SK-N-SH (cell line): ENCODE measurements around the gene CGGBP1. TPM values are rescaled to one million over a fixed set of nuclear protein-coding genes. Genes with fewer than 3 reads are reported as not detected.

ENCODE experiments used
- CTCF ChIA-PET: fragments of 300-600, 350-600 bp; formaldehyde crosslinking; extraction: SDS; loops from one replicate; lab custom pipeline; 2021; lab: Yijun Ruan, JAX
- POLR2A ChIA-PET: fragments of 350-600 bp; sonication (Branson Sonifier 250); formaldehyde crosslinking; extraction: SDS; loops from one replicate; lab custom pipeline; 2020; ENCODE audit warnings: antibody characterized with exemption, inconsistent platforms; lab: Yijun Ruan, JAX
- DNase-seq: peaks from one replicate; pipeline ENCODE4 v3.0.0; 2012
- H2AFZ ChIP-seq: fragments of 200-600 bp; sonication (generic); 2 replicates; pipeline ENCODE4 v1.8.1; 2016; ENCODE audit warnings: antibody characterized with exemption, mild to moderate bottlenecking, low read depth
- H3F3A ChIP-seq: fragments of 200-600 bp; sonication (generic); replicated peaks from 2 replicates; pipeline ENCODE3; 2016; ENCODE audit warnings: antibody characterized with exemption, mild to moderate bottlenecking; ENCODE audit not compliant: insufficient read depth
- H3K27ac ChIP-seq, 2 experiments: fragments of 200-500 bp in 1 of 2; fragments of 200-600 bp in 1 of 2; sonication (Bioruptor generic) in 1 of 2; sonication (generic), shearing (Covaris generic) in 1 of 2; 2 replicates each; pipeline versions ENCODE4 v1.5.1 to v1.6.1; 2014 to 2016; ENCODE audit warnings: low read depth in 2 of 2, inconsistent platforms in 1 of 2, low read length in 1 of 2, mild to moderate bottlenecking in 1 of 2, mixed read lengths in 1 of 2
- H3K27me3 ChIP-seq: fragments of 200-600 bp; sonication (generic), shearing (Covaris generic); 2 replicates; pipeline ENCODE4 v1.6.1; 2016; ENCODE audit warnings: mixed run types; ENCODE audit not compliant: insufficient read depth
- H3K36me3 ChIP-seq, 2 experiments: fragments of 200-500 bp in 1 of 2; fragments of 200-600 bp in 1 of 2; sonication (Bioruptor generic) in 1 of 2; sonication (generic) in 1 of 2; replicated peaks in 1 of 2; 2 replicates each; pipeline versions ENCODE3 to v1.5.1; 2014 to 2016; ENCODE audit warnings: low read length in 1 of 2, mild to moderate bottlenecking in 1 of 2; ENCODE audit not compliant: insufficient read depth in 2 of 2, control insufficient read depth in 1 of 2
- H3K4me1 ChIP-seq, 2 experiments: fragments of 200-500 bp in 1 of 2; fragments of 200-600 bp in 1 of 2; sonication (Bioruptor generic) in 1 of 2; sonication (generic), shearing (Covaris generic) in 1 of 2; 2 replicates each; pipeline versions ENCODE4 v1.5.1 to v1.6.1; 2014 to 2016; ENCODE audit warnings: low read depth in 1 of 2, low read length in 1 of 2, mixed run types in 1 of 2; ENCODE audit not compliant: insufficient read depth in 2 of 2, control insufficient read depth in 1 of 2
- H3K4me2 ChIP-seq: fragments of 200-600 bp; sonication (generic), shearing (Covaris generic); 2 replicates; pipeline ENCODE4 v1.6.1; 2017; ENCODE audit warnings: mixed run types
- H3K4me3 ChIP-seq, 2 experiments: fragments of 200-500 bp in 1 of 2; fragments of 200-600 bp in 1 of 2; sonication (Bioruptor generic) in 1 of 2; sonication (generic), shearing (Covaris generic) in 1 of 2; 2 replicates each; pipeline versions ENCODE4 v1.5.1 to v1.8.1; 2014 to 2016; ENCODE audit warnings: low read depth in 2 of 2, inconsistent platforms in 1 of 2, low read length in 1 of 2, mild to moderate bottlenecking in 1 of 2, mixed read lengths in 1 of 2, moderate library complexity in 1 of 2
- H3K79me2 ChIP-seq: fragments of 200-600 bp; sonication (generic); 2 replicates; pipeline ENCODE4 v1.8.1; 2017; ENCODE audit warnings: mild to moderate bottlenecking; ENCODE audit not compliant: insufficient read depth
- H3K9ac ChIP-seq: fragments of 200-600 bp; sonication (generic); 2 replicates; pipeline ENCODE4 v1.6.1; 2017; ENCODE audit warnings: mixed run types
- H3K9me2 ChIP-seq: fragments of 200-600 bp; sonication (generic); 2 replicates; pipeline ENCODE4 v1.6.1; 2017; ENCODE audit warnings: mixed run types
- H3K9me3 ChIP-seq: fragments of 200-600 bp; sonication (generic); 2 replicates; pipeline ENCODE4 v1.6.1; 2017; ENCODE audit warnings: mixed run types, mild to moderate bottlenecking, moderate library complexity
- H4K20me1 ChIP-seq: fragments of 200-600 bp; sonication (generic); 2 replicates; pipeline ENCODE4 v1.6.1; 2017; ENCODE audit warnings: mild to moderate bottlenecking, mixed run types; ENCODE audit not compliant: insufficient read depth
- ELF1 ChIP-seq: IDR thresholded peaks from 2 replicates; pipeline ENCODE4 v1.4.0; 2012
- EP300 ChIP-seq, 2 experiments: IDR thresholded peaks; 2 replicates each; pipeline versions ENCODE4 v1.4.0 to v1.6.1; 2012; ENCODE audit warnings: borderline replicate concordance in 1 of 2, low read depth in 1 of 2, low read length in 1 of 2
- FOSL2 ChIP-seq: IDR thresholded peaks from 2 replicates; pipeline ENCODE4 v1.4.0; 2012; ENCODE audit warnings: low read depth, mild to moderate bottlenecking, moderate library complexity, borderline replicate concordance
- FOXJ3 ChIP-seq: sonication (generic); formaldehyde crosslinking; IDR thresholded peaks from 2 replicates; pipeline ENCODE4 v1.5.1; 2020; ENCODE audit warnings: mild to moderate bottlenecking, missing genetic modification reagents
- GATA2 ChIP-seq: sonication (generic); formaldehyde crosslinking; IDR thresholded peaks from 2 replicates; pipeline ENCODE4 v1.5.0; 2020; ENCODE audit warnings: mild to moderate bottlenecking, missing genetic modification reagents
- IRF3 ChIP-seq: fragments of 150-350 bp; IDR thresholded peaks from 2 replicates; pipeline ENCODE4 v1.6.1; 2016; ENCODE audit warnings: mild to moderate bottlenecking, low read depth, low read length
- JUND ChIP-seq: IDR thresholded peaks from 2 replicates; pipeline ENCODE4 v1.4.0; 2012
- MAX ChIP-seq: IDR thresholded peaks from 2 replicates; pipeline ENCODE4 v1.4.0; 2012; ENCODE audit warnings: low read depth
- MEF2A ChIP-seq: IDR thresholded peaks from 2 replicates; pipeline ENCODE4 v1.4.0; 2012; ENCODE audit warnings: low read depth, borderline replicate concordance
- MXI1 ChIP-seq: IDR thresholded peaks from 2 replicates; pipeline ENCODE4 v1.6.1; 2012; ENCODE audit warnings: mild to moderate bottlenecking, low read depth, low read length, improper control_type of control experiment
- NFIC ChIP-seq: IDR thresholded peaks from 2 replicates; pipeline ENCODE4 v1.4.0; 2012; ENCODE audit warnings: borderline replicate concordance
- NRF1 ChIP-seq: IDR thresholded peaks from 2 replicates; pipeline ENCODE4 v1.6.1; 2012; ENCODE audit warnings: low read depth, mild to moderate bottlenecking, low read length
- PBX3 ChIP-seq: IDR thresholded peaks from 2 replicates; pipeline ENCODE4; 2012
- POLR2AphosphoS5 ChIP-seq: IDR thresholded peaks from 2 replicates; pipeline ENCODE4 v1.6.1; 2012; ENCODE audit warnings: low read depth, low read length
- RCOR1 ChIP-seq: fragments of 150-350 bp; IDR thresholded peaks from 2 replicates; pipeline ENCODE4 v1.6.1; 2017; ENCODE audit warnings: antibody characterized with exemption, low read length
- RXRA ChIP-seq: IDR thresholded peaks from 2 replicates; pipeline ENCODE4 v1.4.0; 2012; ENCODE audit warnings: low read depth, mild to moderate bottlenecking, borderline replicate concordance
- SIN3A ChIP-seq: IDR thresholded peaks from 2 replicates; pipeline ENCODE4 v1.6.1; 2012; ENCODE audit warnings: low read depth, mild to moderate bottlenecking, low read length, moderate library complexity, borderline replicate concordance
- SMC3 ChIP-seq: IDR thresholded peaks from 2 replicates; pipeline ENCODE4 v1.6.1; 2012; ENCODE audit warnings: low read depth, low read length, improper control_type of control experiment
- USF1 ChIP-seq: IDR thresholded peaks from 2 replicates; pipeline ENCODE4 v1.4.0; 2012; ENCODE audit warnings: low read depth, borderline replicate concordance
- WGBS: methylation state at CpG from one replicate; pipeline ENCODE4 v1.1.6; 2017; ENCODE audit warnings: low lambda C conversion rate; 5-methylcytosine and 5-hydroxymethylcytosine counted together
- polyA plus RNA-seq, 3 experiments: library from polyadenylated mRNA; depleted of rRNA; stranded (reverse); fragments of >200 nt; gene quantifications; 2 replicates each; pipeline ENCODE4 v1.2.3, GENCODE V29; 2012
- TF ChIP-seq, protein P1 (sequence below): fragments of 150-350 bp; IDR thresholded peaks from 2 replicates; pipeline ENCODE4 v1.6.1; 2017; ENCODE audit warnings: antibody characterized with exemption, low read length, low read depth, borderline replicate concordance

CGGBP1 gene
- polyA plus RNA-seq, 1 of the 3 experiments (the other 2 are of a cell fraction) = 34.5 TPM

- Histone ChIP-seq H4K20me1 (no peaks in the 10 kb centered on the region), H3K27ac (no peak overlapping the region), H3K4me1 (no peaks in the 10 kb centered on the region; a peak in 1 of 4 replicates), H3K4me2 (no peak overlapping the region), H3F3A (no peaks in the 10 kb centered on the region), H3K9ac (no peak overlapping the region), H3K36me3 (no peaks in the 10 kb centered on the region), H3K9me3 (no peaks in the 10 kb centered on the region), H3K27me3 (peaks cover 7% of the 10 kb centered on the region; the same call in 1 of the 2 replicates), H3K79me2 (no peaks in the 10 kb centered on the region), H2AFZ (no peak overlapping the region), H3K4me3 (no peak overlapping the region), H3K9me2 (no peaks in the 10 kb centered on the region)
- DNase-seq = no peak
- no peak for TF ChIP-seq POLR2AphosphoS5
- no peak for TF ChIP-seq USF1
- no peak for TF ChIP-seq MEF2A
- TF ChIP-seq JUND = no peak
- TF ChIP-seq MAX = no peak
- no peak for TF ChIP-seq EP300 (IDR thresholded peaks at IDR 0.05; ENCODE audit: borderline replicate concordance in 1 of 2, low read depth in 1 of 2, low read length in 1 of 2)
- no peak for TF ChIP-seq PBX3
- no peak for TF ChIP-seq RCOR1
- TF ChIP-seq, protein P1, sequence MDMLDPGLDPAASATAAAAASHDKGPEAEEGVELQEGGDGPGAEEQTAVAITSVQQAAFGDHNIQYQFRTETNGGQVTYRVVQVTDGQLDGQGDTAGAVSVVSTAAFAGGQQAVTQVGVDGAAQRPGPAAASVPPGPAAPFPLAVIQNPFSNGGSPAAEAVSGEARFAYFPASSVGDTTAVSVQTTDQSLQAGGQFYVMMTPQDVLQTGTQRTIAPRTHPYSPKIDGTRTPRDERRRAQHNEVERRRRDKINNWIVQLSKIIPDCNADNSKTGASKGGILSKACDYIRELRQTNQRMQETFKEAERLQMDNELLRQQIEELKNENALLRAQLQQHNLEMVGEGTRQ = no peak
- no peak for TF ChIP-seq MXI1
- no peak for TF ChIP-seq NFIC
- no peak for TF ChIP-seq NRF1
- TF ChIP-seq ELF1 = no peak
- TF ChIP-seq GATA2 (CRISPR knock-in tag) = no peak
- ChIA-PET POLR2A (no interaction called here), CTCF (interaction anchor here (1.0 to 1.6 kb wide), 3 partner anchors 10 to 715 kb away, joined by 3 to 6 read pairs (median 4); no protein-coding TSS in a partner anchor)
- 0% methylated on average over 2 of the region's 2 CpGs for WGBS
Observed at GRCh38 chr3:88013592-88013991, 45.2 kb downstream of the CGGBP1 start.

DNA sequence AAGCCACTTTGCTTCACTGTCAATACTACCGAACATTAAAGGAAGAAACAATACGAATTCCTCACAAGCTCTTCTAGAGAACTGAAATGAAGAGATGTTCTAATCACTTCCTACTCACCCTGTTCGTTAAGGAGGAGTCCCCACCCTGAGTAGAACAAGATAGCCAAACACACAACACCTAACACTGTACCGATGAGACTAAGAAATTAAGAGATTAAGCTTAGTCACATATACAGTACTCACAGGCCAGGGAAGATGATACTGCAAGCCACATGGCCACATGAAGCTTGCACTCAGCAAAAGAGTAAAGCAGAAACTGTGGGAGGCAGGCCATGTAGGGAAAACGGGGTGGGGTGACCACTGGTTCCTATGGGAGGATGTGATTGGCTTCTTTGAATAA lies 48.0 kb downstream of the CGGBP1 start:
- H3K27ac ChIP-seq = no peak overlapping the region
- DNase-seq = no peak
- no peaks in the 10 kb centered on the region for H3K36me3 ChIP-seq
- H3K4me1 ChIP-seq = no peaks in the 10 kb centered on the region; a peak in 1 of 4 replicates
- H3K4me3 ChIP-seq = no peak overlapping the region
- H3F3A ChIP-seq = no peaks in the 10 kb centered on the region
- H3K9me3 ChIP-seq = no peaks in the 10 kb centered on the region
- H3K9ac ChIP-seq = no peak overlapping the region
- H4K20me1 ChIP-seq = no peaks in the 10 kb centered on the region
- CTCF ChIA-PET = interaction anchor here (1.2 kb wide), 1 partner anchor 712 kb away, joined by 3 read pairs; no protein-coding TSS in a partner anchor
- H3K27me3 ChIP-seq = peaks cover 7% of the 10 kb centered on the region
- no peaks in the 10 kb centered on the region for H3K9me2 ChIP-seq
- no peaks in the 10 kb centered on the region for H3K79me2 ChIP-seq
- POLR2A ChIA-PET = no interaction called here
- 34% methylated on average over 5 of the region's 5 CpGs for WGBS
- H3K4me2 ChIP-seq = no peak overlapping the region
- no peak overlapping the region for H2AFZ ChIP-seq
- no peak for TF ChIP-seq MXI1
- no peak for TF ChIP-seq IRF3
- TF ChIP-seq POLR2AphosphoS5 = no peak
- TF ChIP-seq FOSL2 = no peak
- TF ChIP-seq SIN3A = no peak
- no peak for TF ChIP-seq SMC3
- TF ChIP-seq RXRA = no peak
- no peak for TF ChIP-seq PBX3
- no peak for TF ChIP-seq GATA2 (CRISPR knock-in tag)
- TF ChIP-seq, protein P1 = no peak
- no peak for TF ChIP-seq FOXJ3
- no peak for TF ChIP-seq ELF1
